ENCODE data around the gene SERINC3. TPM values are rescaled to one million over a fixed set of nuclear protein-coding genes. Genes with fewer than 3 reads are reported as not detected.

Gene SERINC3
- total RNA-seq, 1 experiment from 2014 or later: 41.3 TPM

GRCh38 chr20:44454306-44454963 lies 67.4 kb downstream of the SERINC3 start:
- CTCF ChIA-PET: interaction anchor here (2.3 kb wide), 1 partner anchor 66 kb away, joined by 7 read pairs; no protein-coding TSS in a partner anchor
- no peak for ATAC-seq
- no peak for DNase-seq (ENCODE audit: low spot score)
- H3K27me3 Mint-ChIP-seq (ENCODE audit: low read depth): no peaks in the 10 kb centered on the region; the same call in 1 of the 2 replicates
- no peaks in the 10 kb centered on the region for H3K36me3 Mint-ChIP-seq
- H3K9me3 Mint-ChIP-seq: no peaks in the 10 kb centered on the region
- POLR2A ChIA-PET: interaction anchor here (0.7 kb wide), 1 partner anchor 127 kb away, joined by 3 read pairs; no protein-coding TSS in a partner anchor
- no peak overlapping the region for H3K27ac Mint-ChIP-seq
- no peak overlapping the region for H3K4me3 Mint-ChIP-seq
- H3K4me1 Mint-ChIP-seq: no peaks in the 10 kb centered on the region
- no peak for TF ChIP-seq CDX4 (CRISPR knock-in tag; IDR thresholded peaks at IDR 0.05; ENCODE audit: borderline replicate concordance)
- TF ChIP-seq NR1H2 (CRISPR knock-in tag; IDR thresholded peaks at IDR 0.05): no peak
- TF ChIP-seq SMAD4 (CRISPR knock-in tag; IDR thresholded peaks at IDR 0.05): no peak
- no peak for TF ChIP-seq ZNF416 (CRISPR knock-in tag; IDR thresholded peaks at IDR 0.05)
- TF ChIP-seq ATF3 (CRISPR knock-in tag; conservative IDR thresholded peaks at IDR 0.05): no peak
- no peak for TF ChIP-seq EMX1 (CRISPR knock-in tag; IDR thresholded peaks at IDR 0.05)
- no peak for TF ChIP-seq NR3C1 (CRISPR knock-in tag; conservative IDR thresholded peaks at IDR 0.05; ENCODE audit: low read depth)
- TF ChIP-seq CTCF (IDR thresholded peaks at IDR 0.05): no peak
- TF ChIP-seq, protein P1, sequence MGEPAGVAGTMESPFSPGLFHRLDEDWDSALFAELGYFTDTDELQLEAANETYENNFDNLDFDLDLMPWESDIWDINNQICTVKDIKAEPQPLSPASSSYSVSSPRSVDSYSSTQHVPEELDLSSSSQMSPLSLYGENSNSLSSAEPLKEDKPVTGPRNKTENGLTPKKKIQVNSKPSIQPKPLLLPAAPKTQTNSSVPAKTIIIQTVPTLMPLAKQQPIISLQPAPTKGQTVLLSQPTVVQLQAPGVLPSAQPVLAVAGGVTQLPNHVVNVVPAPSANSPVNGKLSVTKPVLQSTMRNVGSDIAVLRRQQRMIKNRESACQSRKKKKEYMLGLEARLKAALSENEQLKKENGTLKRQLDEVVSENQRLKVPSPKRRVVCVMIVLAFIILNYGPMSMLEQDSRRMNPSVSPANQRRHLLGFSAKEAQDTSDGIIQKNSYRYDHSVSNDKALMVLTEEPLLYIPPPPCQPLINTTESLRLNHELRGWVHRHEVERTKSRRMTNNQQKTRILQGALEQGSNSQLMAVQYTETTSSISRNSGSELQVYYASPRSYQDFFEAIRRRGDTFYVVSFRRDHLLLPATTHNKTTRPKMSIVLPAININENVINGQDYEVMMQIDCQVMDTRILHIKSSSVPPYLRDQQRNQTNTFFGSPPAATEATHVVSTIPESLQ (CRISPR knock-in tag; IDR thresholded peaks at IDR 0.05): no peak
- TF ChIP-seq ZNF263 (CRISPR knock-in tag; IDR thresholded peaks at IDR 0.05; ENCODE audit: low read depth): no peak
- TF ChIP-seq, protein P2, sequence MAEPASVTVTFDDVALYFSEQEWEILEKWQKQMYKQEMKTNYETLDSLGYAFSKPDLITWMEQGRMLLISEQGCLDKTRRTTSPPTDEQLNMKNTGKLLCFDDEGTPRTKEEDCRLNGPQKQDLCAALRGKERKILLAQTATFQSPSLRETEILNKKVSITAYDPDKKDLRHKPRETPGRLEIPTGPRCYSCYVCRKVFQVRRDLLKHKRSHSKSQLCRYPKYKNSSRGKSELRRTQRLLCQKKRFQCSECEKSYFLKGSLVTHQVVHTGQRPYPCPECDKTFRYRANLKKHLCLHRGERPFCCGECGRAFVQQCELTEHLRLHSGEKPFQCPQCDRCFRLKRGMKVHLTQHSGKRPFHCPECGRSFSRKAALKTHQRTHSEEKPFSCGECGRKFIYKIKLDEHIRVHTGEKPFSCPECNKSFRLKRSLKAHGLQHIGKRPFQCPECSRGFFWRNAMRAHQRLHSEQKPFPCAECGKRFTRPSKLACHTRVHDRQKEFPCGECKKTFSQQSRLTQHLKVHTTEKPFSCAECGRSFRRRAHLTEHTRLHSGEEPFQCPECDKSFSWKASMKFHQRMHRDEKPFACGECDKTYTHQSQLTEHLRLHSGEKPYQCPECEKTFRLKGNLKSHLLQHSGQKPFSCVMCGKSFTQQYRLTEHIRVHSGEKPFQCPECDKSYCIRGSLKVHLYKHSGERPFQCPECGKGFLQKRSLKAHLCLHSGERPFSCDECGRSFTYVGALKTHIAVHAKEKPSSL (CRISPR knock-in tag; conservative IDR thresholded peaks at IDR 0.05): no peak
- TF ChIP-seq ATF1 (CRISPR knock-in tag; IDR thresholded peaks at IDR 0.05): no peak

- no peak overlapping the region for H3K4me3 Mint-ChIP-seq
- CTCF ChIA-PET: no interaction called here
- POLR2A ChIA-PET: interaction anchor here (0.8 kb wide), 1 partner anchor 19 kb away, joined by 3 read pairs; no protein-coding TSS in a partner anchor
- no peak overlapping the region for H3K27ac Mint-ChIP-seq
- H3K4me1 Mint-ChIP-seq: no peaks in the 10 kb centered on the region
- no peaks in the 10 kb centered on the region for H3K9me3 Mint-ChIP-seq
- DNase-seq (ENCODE audit: low spot score): no peak
- ATAC-seq: no peak
- H3K27me3 Mint-ChIP-seq (ENCODE audit: low read depth): no peaks in the 10 kb centered on the region; the same call in 1 of the 2 replicates
- H3K36me3 Mint-ChIP-seq: no peaks in the 10 kb centered on the region
- TF ChIP-seq CDX4 (CRISPR knock-in tag; IDR thresholded peaks at IDR 0.05; ENCODE audit: borderline replicate concordance) (no peak), ESRRA (CRISPR knock-in tag; IDR thresholded peaks at IDR 0.05; ENCODE audit: borderline replicate concordance) (no peak), CTCF (IDR thresholded peaks at IDR 0.05) (no peak), ZNF138 (CRISPR knock-in tag; conservative IDR thresholded peaks at IDR 0.05) (no peak), SMAD3 (CRISPR knock-in tag; IDR thresholded peaks at IDR 0.05; ENCODE audit: borderline replicate concordance) (no peak), ZNF396 (CRISPR knock-in tag; IDR thresholded peaks at IDR 0.05; ENCODE audit: borderline replicate concordance) (no peak), GRHL2 (CRISPR knock-in tag; IDR thresholded peaks at IDR 0.05; ENCODE audit: insufficient replicate concordance, severe bottlenecking) (no peak), EMX1 (CRISPR knock-in tag; IDR thresholded peaks at IDR 0.05) (no peak), ZNF263 (CRISPR knock-in tag; IDR thresholded peaks at IDR 0.05; ENCODE audit: low read depth) (no peak), ATF2 (CRISPR knock-in tag; IDR thresholded peaks at IDR 0.05; ENCODE audit: borderline replicate concordance, low read depth) (no peak)
- TF ChIP-seq, protein P3, sequence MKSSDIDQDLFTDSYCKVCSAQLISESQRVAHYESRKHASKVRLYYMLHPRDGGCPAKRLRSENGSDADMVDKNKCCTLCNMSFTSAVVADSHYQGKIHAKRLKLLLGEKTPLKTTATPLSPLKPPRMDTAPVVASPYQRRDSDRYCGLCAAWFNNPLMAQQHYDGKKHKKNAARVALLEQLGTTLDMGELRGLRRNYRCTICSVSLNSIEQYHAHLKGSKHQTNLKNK (CRISPR knock-in tag; IDR thresholded peaks at IDR 0.05): no peak
These were observed 70.9 kb downstream of the SERINC3 start for GRCh38 chr20:44450903-44451450.

All from WTC11 (cell line).